HG02642 (cell line): Measurements from ENCODE around the gene KDM5B.

ENCODE experiments used
- ATAC-seq: cut with Tn5 transposase; IDR thresholded peaks from one replicate; pipeline ENCODE4 v1.9.1; 2021; ENCODE audit warnings: mild to moderate bottlenecking; ENCODE audit not compliant: unreplicated experiment, poor library complexity

Gene KDM5B

DNA sequence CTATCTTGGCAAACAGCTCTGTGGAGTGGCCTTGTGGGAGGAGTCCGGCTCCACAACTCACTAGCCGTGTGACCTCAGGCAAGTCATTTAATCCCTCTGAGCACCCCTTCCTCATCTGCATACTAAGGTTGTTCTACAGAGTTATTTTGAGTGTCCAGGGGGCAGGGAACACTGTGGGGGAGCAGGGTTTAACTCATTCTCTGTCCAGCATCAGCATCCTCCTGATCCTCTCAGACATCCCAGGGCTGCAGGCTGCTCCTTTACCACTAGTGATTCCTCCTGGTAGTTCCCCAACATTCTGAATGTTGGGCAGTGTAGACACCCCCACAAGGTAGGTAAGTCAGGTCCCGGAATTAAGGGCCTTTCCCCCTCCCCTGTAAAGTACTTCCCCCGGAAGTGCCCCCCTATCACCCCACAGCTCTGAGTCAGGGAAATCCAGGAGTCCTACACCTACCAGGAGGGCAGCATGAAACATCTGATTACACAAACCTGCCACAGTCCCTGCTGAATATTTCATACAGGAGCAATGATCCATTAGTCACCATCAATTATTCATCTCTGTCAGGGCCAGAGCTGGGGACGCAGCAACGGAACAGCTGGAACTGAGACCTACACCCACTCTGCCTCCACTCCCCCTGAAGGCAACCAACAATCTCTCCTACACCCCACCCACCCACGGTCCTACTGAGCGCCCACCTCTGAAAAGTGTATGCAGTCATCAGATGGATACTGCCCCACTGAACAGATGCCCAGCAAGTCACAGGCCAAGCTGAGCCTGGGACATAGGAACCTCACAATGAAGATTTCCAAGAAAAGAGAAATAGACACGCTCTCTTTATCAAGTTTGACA, 118.5 kb downstream of the KDM5B start:
- no peak for ATAC-seq

DNA sequence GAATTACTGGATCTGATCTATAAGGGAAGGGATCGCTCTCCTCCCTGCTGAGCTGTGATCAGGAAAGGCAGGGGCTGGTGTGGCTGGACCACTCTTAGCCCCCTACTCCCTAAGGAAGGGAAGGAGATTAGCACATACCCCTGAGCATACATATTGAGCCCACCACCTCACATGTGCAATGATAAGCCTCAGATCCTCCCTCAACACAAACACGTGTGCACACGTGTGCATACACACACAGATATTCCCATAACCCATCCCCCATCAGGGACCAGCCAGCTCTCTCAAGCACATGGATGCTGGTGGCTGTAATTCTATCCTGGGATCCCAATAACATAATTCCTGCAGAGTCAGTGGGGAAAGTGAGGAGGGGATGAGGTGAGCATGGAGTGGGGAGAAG, 119.1 kb downstream of the KDM5B start:
- ATAC-seq = no peak

DNA sequence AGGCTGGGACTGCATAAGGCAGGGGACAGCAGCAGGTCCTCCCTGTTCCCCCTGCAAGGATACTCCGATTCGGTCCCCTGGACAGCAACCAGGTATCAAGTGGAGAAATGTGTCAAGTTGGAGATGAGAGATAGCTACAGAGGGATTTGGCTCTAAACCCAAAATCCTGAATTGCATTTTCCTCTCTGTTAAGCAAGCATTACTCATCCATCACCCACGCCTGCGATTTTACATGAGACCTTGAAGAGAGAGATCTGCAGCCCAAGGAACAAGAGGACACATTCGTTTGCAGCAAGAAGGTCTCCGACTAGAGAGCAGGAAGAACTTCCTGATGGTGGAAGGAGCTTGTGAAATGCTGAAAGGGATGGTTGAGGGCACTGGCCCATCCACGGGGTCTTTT, 119.8 kb downstream of the KDM5B start:
- no peak for ATAC-seq

GRCh38 chr1:202687798-202688197, 120.4 kb downstream of the KDM5B start:
- no peak for ATAC-seq

GRCh38 chr1:202687370-202687769, 120.9 kb downstream of the KDM5B start:
- ATAC-seq = no peak

DNA sequence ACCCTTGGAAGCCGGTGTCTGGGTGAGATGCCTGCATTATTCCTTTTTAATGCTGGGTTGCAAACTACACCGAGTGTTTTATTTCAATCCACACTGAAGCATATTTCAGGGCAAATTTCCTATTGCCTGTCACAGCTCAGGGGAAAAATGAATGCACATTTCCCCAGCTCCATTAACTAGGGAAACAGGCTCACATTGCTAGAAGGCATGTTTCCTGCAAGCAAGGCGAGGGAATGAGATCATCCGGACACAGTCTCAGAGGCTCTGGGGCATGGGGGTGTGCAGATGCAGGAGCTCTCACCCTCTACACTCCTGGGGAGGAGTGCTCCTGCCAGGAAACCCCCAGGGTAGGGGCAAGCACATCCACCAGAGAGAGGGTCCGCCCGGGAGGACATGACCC, 122.6 kb downstream of the KDM5B start:
- ATAC-seq = no peak

DNA sequence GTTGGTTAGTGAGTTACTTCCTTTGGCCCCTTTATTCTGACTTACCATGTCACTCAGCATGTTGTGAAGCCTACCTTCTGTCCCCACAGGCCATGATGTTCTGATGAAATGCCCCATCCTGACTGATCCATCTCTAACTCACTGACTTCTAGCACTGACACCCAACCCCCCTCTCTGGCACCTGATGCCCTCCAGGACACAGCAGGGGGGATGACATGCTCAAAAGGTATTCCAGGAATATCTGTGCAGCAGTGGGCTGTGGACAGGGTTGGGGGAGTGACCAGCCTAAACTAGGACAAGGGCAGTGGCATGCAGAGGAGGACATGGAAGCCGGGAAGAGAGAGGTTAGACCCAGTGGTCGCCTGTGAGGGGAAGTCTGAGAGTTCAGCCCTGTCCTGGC, 123.5 kb downstream of the KDM5B start:
- no peak for ATAC-seq

GRCh38 chr1:202683029-202683428, 125.2 kb downstream of the KDM5B start:
- no peak for ATAC-seq

GRCh38 chr1:202682477-202682876, 125.7 kb downstream of the KDM5B start:
- ATAC-seq = no peak

DNA sequence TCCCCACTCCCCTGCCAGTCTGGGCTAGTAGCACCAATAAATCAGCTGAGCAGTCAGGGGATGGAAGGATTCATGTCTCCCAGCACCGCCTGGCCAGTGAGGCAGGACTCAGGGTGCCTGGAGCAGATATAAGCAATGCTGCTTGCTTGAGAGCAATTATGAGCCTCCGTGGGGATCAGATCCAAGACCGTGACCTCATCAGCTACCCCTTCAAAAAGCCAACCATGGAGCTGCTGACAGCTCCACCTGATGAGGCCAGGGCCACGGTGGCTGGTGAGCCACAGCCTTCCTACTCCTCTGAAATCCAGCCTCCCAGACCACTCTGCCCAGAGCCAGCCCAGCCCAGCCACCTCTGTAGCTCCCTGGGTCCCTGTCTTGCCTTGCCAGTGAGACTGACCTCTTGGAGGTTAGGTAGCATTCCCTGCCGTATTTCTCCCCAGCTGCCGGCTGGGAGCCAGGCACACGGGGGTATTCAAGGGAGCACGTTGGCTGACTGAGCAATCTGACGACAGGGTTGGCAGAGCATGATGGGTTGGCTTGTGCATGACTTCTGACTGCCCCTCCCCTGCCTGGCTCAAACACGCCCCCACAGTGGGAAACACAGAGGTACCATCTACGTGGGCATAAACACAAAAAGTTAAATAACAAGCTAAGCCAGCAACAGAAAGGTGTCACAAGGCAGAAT, 126.3 kb downstream of the KDM5B start:
- no peak for ATAC-seq

DNA sequence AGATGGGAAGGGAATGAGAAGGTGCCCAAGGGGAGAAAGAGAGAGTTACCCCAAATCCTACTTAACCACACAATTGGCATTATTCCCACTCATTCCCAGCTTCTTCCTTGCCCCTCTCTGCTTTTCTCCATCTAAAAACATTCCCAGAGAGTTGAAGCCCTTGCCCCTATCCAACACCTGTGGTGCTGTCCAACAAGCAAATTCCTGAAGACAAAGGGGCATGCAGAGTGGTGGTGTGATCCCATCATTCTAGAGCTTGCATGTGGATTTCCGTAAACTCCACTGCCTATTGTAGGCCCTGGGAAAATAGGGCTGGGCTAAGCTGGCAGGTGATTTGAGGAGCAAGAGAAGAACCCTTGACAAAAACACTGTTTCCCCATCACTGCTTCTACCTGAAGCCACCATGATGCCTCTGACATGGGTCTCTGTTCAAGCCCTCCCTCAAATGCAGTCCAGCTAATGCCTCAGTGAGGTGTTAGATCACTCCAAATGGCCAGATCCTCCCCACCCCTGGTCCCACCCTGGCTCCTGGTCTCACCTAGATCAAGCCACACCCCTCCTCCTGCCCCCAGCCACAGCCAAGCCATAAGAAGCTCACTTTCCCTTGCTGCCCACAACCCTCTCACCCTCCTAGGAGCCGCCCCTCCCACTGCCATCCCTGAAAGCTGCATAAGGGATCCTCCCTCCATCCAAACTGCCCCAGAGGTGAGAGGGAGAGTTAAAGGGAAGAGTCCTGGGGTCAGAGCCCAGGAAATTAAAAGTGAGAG, 127.5 kb downstream of the KDM5B start:
- no peak for ATAC-seq

DNA sequence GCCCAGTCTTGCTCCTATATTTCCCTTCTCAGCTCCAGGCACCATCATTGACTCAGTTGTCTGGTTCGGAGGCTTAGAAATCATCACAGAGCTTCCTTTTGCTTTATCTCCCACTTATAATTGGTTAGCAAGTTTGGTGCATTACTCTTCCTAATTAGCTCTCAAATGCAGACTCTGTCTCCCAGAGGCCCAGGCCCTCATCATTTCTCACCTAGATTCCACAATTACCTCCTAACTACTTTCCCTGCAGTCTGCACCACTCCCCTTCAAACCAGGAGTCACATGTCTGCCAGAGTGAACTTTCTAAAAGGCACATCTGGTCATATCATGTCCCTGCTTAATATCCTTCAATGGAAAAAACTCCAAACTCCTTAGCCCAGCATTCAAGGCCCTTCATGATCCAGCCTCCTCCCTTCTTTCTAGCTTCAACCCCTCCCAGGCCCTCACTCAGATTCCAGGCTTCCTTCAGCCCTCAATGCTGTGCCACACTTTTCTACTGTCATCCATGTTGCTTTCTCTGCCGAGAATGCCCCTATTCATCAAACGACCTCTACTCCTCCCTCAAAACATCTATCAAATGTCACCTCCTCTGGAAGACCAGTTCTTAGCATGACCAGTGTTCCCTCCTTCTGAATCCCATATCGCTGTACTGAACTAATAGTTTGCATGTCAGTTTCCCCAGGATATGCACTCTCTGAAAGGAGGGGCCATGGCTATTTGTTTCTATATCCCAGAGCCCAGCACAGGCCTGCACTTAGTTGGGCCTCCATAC, 128.6 kb downstream of the KDM5B start:
- no peak for ATAC-seq

- no peak for ATAC-seq
These were observed 130.8 kb downstream of the KDM5B start for GRCh38 chr1:202677433-202677832.
